ENCODE data around the gene SPRTN.

DNA sequence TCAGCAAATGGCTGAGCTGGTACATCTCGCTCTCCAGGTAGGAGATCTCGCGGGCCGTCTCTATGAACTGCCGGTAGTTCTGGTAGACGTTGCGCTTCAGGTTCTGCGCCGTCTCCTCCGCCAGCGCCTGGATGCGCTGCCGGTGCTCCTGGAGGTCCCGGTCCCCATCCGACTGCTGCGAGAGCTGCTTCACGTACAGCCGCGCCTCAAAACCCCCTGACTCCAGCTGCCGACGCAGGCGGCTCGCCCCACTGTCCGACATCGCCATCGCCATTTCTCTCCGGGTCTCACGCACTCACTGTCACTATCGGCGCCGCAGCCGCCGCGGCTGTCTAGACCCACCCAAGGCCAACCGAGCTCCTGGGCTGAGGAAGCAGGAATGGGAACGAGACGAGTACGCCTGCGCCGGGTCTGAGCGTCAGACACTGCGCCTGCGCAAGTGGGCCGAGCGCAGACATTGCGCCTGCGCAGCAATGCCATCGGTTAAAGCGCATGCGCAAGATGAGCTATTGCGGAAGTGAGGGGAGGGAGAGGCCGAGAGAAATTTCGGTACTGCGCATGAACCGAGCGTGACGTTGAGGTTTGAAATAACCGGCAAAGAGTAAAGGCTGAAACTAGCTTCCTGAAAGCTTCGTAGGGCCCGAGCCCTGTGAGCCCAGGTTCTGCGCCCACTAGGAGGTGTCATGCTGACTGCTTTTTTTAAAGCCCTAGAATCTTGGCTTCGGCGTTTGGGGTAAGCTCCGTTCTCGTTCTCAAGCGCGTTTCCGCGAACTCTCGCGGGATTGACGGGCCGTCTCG, 422 bp upstream of the SPRTN start, which contains the start of gene EXOC8:
- TF ChIP-seq, protein P1, sequence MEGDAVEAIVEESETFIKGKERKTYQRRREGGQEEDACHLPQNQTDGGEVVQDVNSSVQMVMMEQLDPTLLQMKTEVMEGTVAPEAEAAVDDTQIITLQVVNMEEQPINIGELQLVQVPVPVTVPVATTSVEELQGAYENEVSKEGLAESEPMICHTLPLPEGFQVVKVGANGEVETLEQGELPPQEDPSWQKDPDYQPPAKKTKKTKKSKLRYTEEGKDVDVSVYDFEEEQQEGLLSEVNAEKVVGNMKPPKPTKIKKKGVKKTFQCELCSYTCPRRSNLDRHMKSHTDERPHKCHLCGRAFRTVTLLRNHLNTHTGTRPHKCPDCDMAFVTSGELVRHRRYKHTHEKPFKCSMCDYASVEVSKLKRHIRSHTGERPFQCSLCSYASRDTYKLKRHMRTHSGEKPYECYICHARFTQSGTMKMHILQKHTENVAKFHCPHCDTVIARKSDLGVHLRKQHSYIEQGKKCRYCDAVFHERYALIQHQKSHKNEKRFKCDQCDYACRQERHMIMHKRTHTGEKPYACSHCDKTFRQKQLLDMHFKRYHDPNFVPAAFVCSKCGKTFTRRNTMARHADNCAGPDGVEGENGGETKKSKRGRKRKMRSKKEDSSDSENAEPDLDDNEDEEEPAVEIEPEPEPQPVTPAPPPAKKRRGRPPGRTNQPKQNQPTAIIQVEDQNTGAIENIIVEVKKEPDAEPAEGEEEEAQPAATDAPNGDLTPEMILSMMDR (IDR thresholded peaks at IDR 0.05), result peak in 1 of 5 experiments; percentile 21
- TF ChIP-seq EP300 (IDR thresholded peaks at IDR 0.05) (peak; percentile 92 to 95), POLR2A (IDR thresholded peaks at IDR 0.05) (peak; percentile 70 to 84)

Data from tibial nerve (tissue), 4 donors.